Measurements from ENCODE around the gene FOXO1. TPM values are rescaled to one million over a fixed set of nuclear protein-coding genes. Genes with fewer than 3 reads are reported as not detected.

Gene FOXO1
- total RNA-seq, 1 experiment from 2014 or later = 37.7 TPM

- intact Hi-C loops (cut with micrococcal nuclease) = loop anchor here (5.0 kb wide), 1 partner anchor 44 kb away; no protein-coding TSS in a partner anchor
- Mint-ChIP-seq H3K27me3 (ENCODE audit: insufficient read depth, unreplicated experiment) (no peaks in the 10 kb centered on the region), H3K9me3 (ENCODE audit: unreplicated experiment) (no peaks in the 10 kb centered on the region), H3K27ac (ENCODE audit: low read depth, unreplicated experiment) (peak overlapping the region; percentile 59), H3K36me3 (ENCODE audit: insufficient read depth, unreplicated experiment) (peaks cover 94% of the 10 kb centered on the region), H3K4me1 (ENCODE audit: insufficient read depth, unreplicated experiment) (peaks cover 59% of the 10 kb centered on the region), H3K4me3 (ENCODE audit: unreplicated experiment) (peak overlapping the region; percentile 13)
- no peak for TF ChIP-seq CTCF (IDR thresholded peaks at IDR 0.05; ENCODE audit: unreplicated experiment)
- CTCF ChIA-PET = interaction anchor here (0.9 to 1.2 kb wide), 2 partner anchors 9 to 44 kb away, joined by 3 to 4 read pairs; no protein-coding TSS in a partner anchor
- BruUV-seq (replicated peaks) = no TSS peak
- no peak for DNase-seq (ENCODE audit: unreplicated experiment)
- POLR2A ChIA-PET = no interaction called here
These were observed 48.6 kb downstream of the FOXO1 start for GRCh38 chr13:40617801-40618356.

- ChIA-PET CTCF (interaction anchor here (0.6 to 0.7 kb wide), 2 partner anchors 67 to 530 kb away, joined by 3 read pairs; no protein-coding TSS in a partner anchor), POLR2A (interaction anchor here (0.6 kb wide), 1 partner anchor 9 kb away, joined by 3 read pairs; no protein-coding TSS in a partner anchor)
- H3K4me3 Mint-ChIP-seq (ENCODE audit: unreplicated experiment) = no peak overlapping the region
- peak; percentile 38 for DNase-seq (ENCODE audit: unreplicated experiment)
- peaks cover 57% of the 10 kb centered on the region for H3K4me1 Mint-ChIP-seq (ENCODE audit: insufficient read depth, unreplicated experiment)
- no peak for TF ChIP-seq CTCF (IDR thresholded peaks at IDR 0.05; ENCODE audit: unreplicated experiment)
- no peaks in the 10 kb centered on the region for H3K27me3 Mint-ChIP-seq (ENCODE audit: insufficient read depth, unreplicated experiment)
- H3K9me3 Mint-ChIP-seq (ENCODE audit: unreplicated experiment) = no peaks in the 10 kb centered on the region
- intact Hi-C loops (cut with micrococcal nuclease) = loop anchor here (5.0 kb wide), 1 partner anchor 47 kb away; no protein-coding TSS in a partner anchor
- BruUV-seq (replicated peaks) = no TSS peak
- H3K27ac Mint-ChIP-seq (ENCODE audit: low read depth, unreplicated experiment) = no peak overlapping the region
- peaks cover 99% of the 10 kb centered on the region for H3K36me3 Mint-ChIP-seq (ENCODE audit: insufficient read depth, unreplicated experiment)
These were observed 50.8 kb downstream of the FOXO1 start for GRCh38 chr13:40615619-40616018.

- intact Hi-C loops (cut with micrococcal nuclease) = no loop called here
- DNase-seq (ENCODE audit: unreplicated experiment) = no peak
- no TSS peak for BruUV-seq (replicated peaks)
- ChIA-PET POLR2A (interaction anchor here (0.6 to 1.2 kb wide), 3 partner anchors 10 to 846 kb away, joined by 3 to 5 read pairs (median 4); no protein-coding TSS in a partner anchor), CTCF (interaction anchor here (0.6 kb wide), 1 partner anchor 52 kb away, joined by 3 read pairs; no protein-coding TSS in a partner anchor)
- no peaks in the 10 kb centered on the region for H3K27me3 Mint-ChIP-seq (ENCODE audit: insufficient read depth, unreplicated experiment)
- H3K4me1 Mint-ChIP-seq (ENCODE audit: insufficient read depth, unreplicated experiment) = peaks cover 48% of the 10 kb centered on the region
- no peaks in the 10 kb centered on the region for H3K9me3 Mint-ChIP-seq (ENCODE audit: unreplicated experiment)
- peaks cover 95% of the 10 kb centered on the region for H3K36me3 Mint-ChIP-seq (ENCODE audit: insufficient read depth, unreplicated experiment)
- H3K4me3 Mint-ChIP-seq (ENCODE audit: unreplicated experiment) = no peak overlapping the region
- no peak overlapping the region for H3K27ac Mint-ChIP-seq (ENCODE audit: low read depth, unreplicated experiment)
- TF ChIP-seq CTCF (IDR thresholded peaks at IDR 0.05; ENCODE audit: unreplicated experiment) = no peak
These were observed 52.5 kb downstream of the FOXO1 start for GRCh38 chr13:40613914-40614313.

GRCh38 chr13:40613192-40613818, 53.1 kb downstream of the FOXO1 start:
- Mint-ChIP-seq H3K27ac (ENCODE audit: low read depth, unreplicated experiment) (no peak overlapping the region), H3K4me1 (ENCODE audit: insufficient read depth, unreplicated experiment) (peaks cover 42% of the 10 kb centered on the region), H3K4me3 (ENCODE audit: unreplicated experiment) (no peak overlapping the region), H3K9me3 (ENCODE audit: unreplicated experiment) (no peaks in the 10 kb centered on the region), H3K27me3 (ENCODE audit: insufficient read depth, unreplicated experiment) (no peaks in the 10 kb centered on the region), H3K36me3 (ENCODE audit: insufficient read depth, unreplicated experiment) (peaks cover 95% of the 10 kb centered on the region)
- no peak for DNase-seq (ENCODE audit: unreplicated experiment)
- intact Hi-C loops (cut with micrococcal nuclease) = no loop called here
- BruUV-seq (replicated peaks) = no TSS peak
- no peak for TF ChIP-seq CTCF (IDR thresholded peaks at IDR 0.05; ENCODE audit: unreplicated experiment)
- POLR2A ChIA-PET = interaction anchor here (0.6 to 1.2 kb wide), 3 partner anchors 9 to 845 kb away, joined by 3 to 5 read pairs (median 4); no protein-coding TSS in a partner anchor
- CTCF ChIA-PET = interaction anchor here (0.6 to 1.1 kb wide), 2 partner anchors 13 to 51 kb away, joined by 3 read pairs; no protein-coding TSS in a partner anchor
